H1 (cell line): Measurements from ENCODE around the gene GMFB. TPM values are rescaled to one million over a fixed set of nuclear protein-coding genes. Genes with fewer than 3 reads are reported as not detected.
"Not testable (repeated sequence)": the region's sequence is repeated elsewhere in the genome, so short reads cannot be mapped to it uniquely, and the experiment has no call there.

ENCODE experiments used
- CTCF ChIA-PET: fragments of 300-600 bp; sonication (Branson Sonifier 250); formaldehyde crosslinking; loops from one replicate; lab custom pipeline; 2021; ENCODE audit not compliant: partially characterized antibody; lab: Charles Lee
- POLR2A ChIA-PET: fragments of 300-600 bp; sonication (Branson Sonifier 250); formaldehyde crosslinking; loops from one replicate; lab custom pipeline; 2021; ENCODE audit warnings: inconsistent platforms; ENCODE audit not compliant: partially characterized antibody; lab: Charles Lee
- DNase-seq, 2 experiments: peaks; one replicate each; pipeline versions ENCODE4 v3.0.0 to v3.0.0-alpha.2; 2010 to 2022; ENCODE audit warnings: low spot score in 2 of 2, low read depth in 1 of 2, mixed read lengths in 1 of 2
- FAIRE-seq: peaks from 2 replicates; lab custom pipeline; 2011; peaks lifted over from hg19 to GRCh38; lab: Jason Lieb, UNC
- H2AFZ ChIP-seq: 2 replicates; pipeline ENCODE4 v1.8.1; 2012; ENCODE audit warnings: low read length, inconsistent platforms
- H2AK5ac ChIP-seq: 2 replicates; pipeline ENCODE4 v1.6.1; 2013; ENCODE audit warnings: low read depth, low read length
- H2BK120ac ChIP-seq: replicated peaks from 2 replicates; pipeline ENCODE3; 2013; ENCODE audit warnings: low read depth, low read length, inconsistent platforms
- H2BK12ac ChIP-seq: 2 replicates; pipeline ENCODE4 v1.6.1; 2013; ENCODE audit warnings: low read depth, low read length
- H2BK15ac ChIP-seq: 2 replicates; pipeline ENCODE4 v1.6.1; 2013; ENCODE audit warnings: low read length
- H2BK20ac ChIP-seq: 2 replicates; pipeline ENCODE4 v1.6.1; 2013; ENCODE audit warnings: low read length
- H2BK5ac ChIP-seq: 2 replicates; pipeline ENCODE4 v1.6.1; 2013; ENCODE audit warnings: low read depth, low read length
- H3K14ac ChIP-seq: 2 replicates; pipeline ENCODE4 v1.6.1; 2013; ENCODE audit warnings: inconsistent platforms; ENCODE audit not compliant: insufficient read length
- H3K18ac ChIP-seq: 2 replicates; pipeline ENCODE4 v1.6.1; 2013; ENCODE audit warnings: low read length; ENCODE audit errors: extremely low read depth
- H3K23ac ChIP-seq: 2 replicates; pipeline ENCODE4 v1.6.1; 2013; ENCODE audit warnings: inconsistent platforms; ENCODE audit not compliant: insufficient read length
- H3K23me2 ChIP-seq: 2 replicates; pipeline ENCODE4 v1.6.1; 2013; ENCODE audit warnings: low read depth, low read length
- H3K27ac ChIP-seq: 2 replicates; pipeline ENCODE4 v1.6.1; 2011; ENCODE audit warnings: low read depth, low read length, inconsistent platforms
- H3K27me3 ChIP-seq, 4 experiments: replicated peaks in 1 of 4; 1 replicate in 1 of 4; 2 replicates in 3 of 4; pipeline versions ENCODE4 v1.6.1 to v1.8.1; 2011 to 2013; ENCODE audit warnings: low read length in 3 of 4, mild to moderate bottlenecking in 3 of 4, inconsistent platforms in 2 of 4, mixed read lengths in 2 of 4, moderate library complexity in 1 of 4; ENCODE audit not compliant: control insufficient read depth in 3 of 4, insufficient read depth in 3 of 4; ENCODE audit errors: extremely low read depth in 1 of 4
- H3K36me3 ChIP-seq, 4 experiments: 2 replicates each; pipeline versions ENCODE4 v1.6.1 to v1.8.1; 2011 to 2013; ENCODE audit warnings: mild to moderate bottlenecking in 4 of 4, low read length in 3 of 4, moderate library complexity in 2 of 4, control low read depth in 1 of 4, inconsistent platforms in 1 of 4; ENCODE audit not compliant: insufficient read depth in 4 of 4, control insufficient read depth in 2 of 4
- H3K4ac ChIP-seq: replicated peaks from 2 replicates; pipeline ENCODE3; 2013; ENCODE audit warnings: low read length, low read depth, mixed read lengths, inconsistent platforms; ENCODE audit not compliant: insufficient read length
- H3K4me1 ChIP-seq, 4 experiments: replicated peaks in 1 of 4; 1 replicate in 1 of 4; 2 replicates in 3 of 4; pipeline versions ENCODE4 v1.6.1 to v1.8.1; 2011 to 2013; ENCODE audit warnings: low read length in 3 of 4, inconsistent platforms in 2 of 4, mixed read lengths in 1 of 4; ENCODE audit not compliant: insufficient read depth in 4 of 4, control insufficient read depth in 3 of 4
- H3K4me2 ChIP-seq, 2 experiments: 2 replicates each; pipeline versions ENCODE4 v1.6.1 to v1.8.1; 2011 to 2013; ENCODE audit warnings: low read depth in 2 of 2, low read length in 2 of 2, control low read depth in 1 of 2, inconsistent platforms in 1 of 2, mild to moderate bottlenecking in 1 of 2; ENCODE audit not compliant: insufficient read depth in 1 of 2
- H3K4me3 ChIP-seq, 4 experiments: fragments of 200-600, 300-600 bp in 1 of 4; sonication (generic), shearing (Covaris generic), sonication (Bioruptor Twin) in 1 of 4; 2 replicates each; pipeline versions ENCODE4 v1.5.1 to v1.8.1; 2011 to 2016; ENCODE audit warnings: low read length in 4 of 4, low read depth in 3 of 4, control low read depth in 2 of 4, inconsistent platforms in 2 of 4, mild to moderate bottlenecking in 2 of 4, mixed read lengths in 1 of 4, moderate library complexity in 1 of 4; ENCODE audit not compliant: insufficient read depth in 2 of 4; ENCODE audit errors: extremely low read depth in 1 of 4
- H3K56ac ChIP-seq: replicated peaks from 2 replicates; pipeline ENCODE3; 2013; ENCODE audit warnings: low read depth, mild to moderate bottlenecking, mixed read lengths, low read length, inconsistent platforms; ENCODE audit not compliant: insufficient read length
- H3K79me1 ChIP-seq: 2 replicates; pipeline ENCODE4 v1.6.1; 2013; ENCODE audit warnings: low read depth, low read length, control low read depth
- H3K79me2 ChIP-seq, 2 experiments: 2 replicates each; pipeline versions ENCODE4 v1.6.1 to v1.8.1; 2012 to 2013; ENCODE audit warnings: low read length in 2 of 2, mild to moderate bottlenecking in 2 of 2, inconsistent platforms in 1 of 2; ENCODE audit not compliant: insufficient read depth in 2 of 2, control insufficient read depth in 1 of 2
- H3K9ac ChIP-seq, 4 experiments: replicated peaks in 1 of 4; 1 replicate in 1 of 4; 2 replicates in 3 of 4; pipeline versions ENCODE4 v1.6.1 to v1.8.1; 2011 to 2013; ENCODE audit warnings: low read depth in 3 of 4, low read length in 3 of 4, control low read depth in 2 of 4, mild to moderate bottlenecking in 2 of 4, moderate library complexity in 2 of 4, inconsistent platforms in 1 of 4; ENCODE audit errors: extremely low read depth in 1 of 4
- H3K9me3 ChIP-seq, 2 experiments: 2 replicates each; pipeline versions ENCODE4 v1.6.1 to v1.8.1; 2012 to 2013; ENCODE audit warnings: mild to moderate bottlenecking in 2 of 2, moderate library complexity in 2 of 2, control low read depth in 1 of 2, inconsistent platforms in 1 of 2, low read depth in 1 of 2, low read length in 1 of 2, mixed read lengths in 1 of 2; ENCODE audit not compliant: insufficient read depth in 2 of 2
- H4K20me1 ChIP-seq, 2 experiments: replicated peaks in 1 of 2; 2 replicates each; pipeline versions ENCODE3 to v1.8.1; 2011 to 2013; ENCODE audit warnings: inconsistent platforms in 2 of 2, low read length in 2 of 2, mild to moderate bottlenecking in 1 of 2; ENCODE audit not compliant: insufficient read depth in 2 of 2, control insufficient read depth in 1 of 2
- H4K5ac ChIP-seq: 2 replicates; pipeline ENCODE4 v1.6.1; 2013; ENCODE audit warnings: low read length, low read depth, mixed read lengths, inconsistent platforms; ENCODE audit not compliant: insufficient read length
- H4K8ac ChIP-seq: 2 replicates; pipeline ENCODE4 v1.8.0; 2013; ENCODE audit warnings: mild to moderate bottlenecking, moderate library complexity, low read length, inconsistent platforms; ENCODE audit not compliant: insufficient read depth; ENCODE audit errors: extremely low read depth
- H4K91ac ChIP-seq: replicated peaks from 2 replicates; pipeline ENCODE3; 2013; ENCODE audit warnings: low read length, mixed read lengths, inconsistent platforms; ENCODE audit not compliant: insufficient read length
- FOSL1 ChIP-seq: IDR thresholded peaks from 2 replicates; pipeline ENCODE4 v1.6.1; 2011; ENCODE audit warnings: mild to moderate bottlenecking, low read depth, low read length, moderate library complexity; ENCODE audit not compliant: insufficient read depth
- JUN ChIP-seq: IDR thresholded peaks from 2 replicates; pipeline ENCODE4 v1.6.1; 2011; ENCODE audit warnings: low read depth, mild to moderate bottlenecking, improper control_type of control experiment, low read length
- POLR2AphosphoS5 ChIP-seq: IDR thresholded peaks from 2 replicates; pipeline ENCODE4 v1.6.1; 2011; ENCODE audit warnings: low read depth, low read length
- WGBS, 2 experiments: shearing (Covaris generic) in 1 of 2; methylation state at CpG; one replicate each; pipeline versions ENCODE4 v1.1.6 to v1.1.7; 2013 to 2015; ENCODE audit warnings: low lambda C conversion rate in 2 of 2, mixed read lengths in 2 of 2, inconsistent platforms in 1 of 2, low coverage in 1 of 2, missing lambda C conversion rate in 1 of 2; ENCODE audit not compliant: insufficient replicate concordance in 2 of 2, insufficient coverage in 1 of 2, insufficient read length in 1 of 2; ENCODE audit errors: extremely low coverage in 1 of 2, missing lambda C conversion rate in 1 of 2; 5-methylcytosine and 5-hydroxymethylcytosine counted together
- polyA plus RNA-seq, 7 experiments: library from polyadenylated mRNA; depleted of rRNA in 3 of 7; stranded (reverse) in 5 of 7; unstranded in 2 of 7; fragments of >200 nt in 5 of 7; fragments of 200-250 nt in 2 of 7; gene quantifications; 1 replicate in 5 of 7; 2 replicates in 1 of 7; 4 replicates in 1 of 7; pipeline versions ENCODE4 v1.2.1 to v1.2.3, GENCODE V29; 2011 to 2013; ENCODE audit warnings: missing spikeins in 2 of 7, mixed read lengths in 2 of 7
- total RNA-seq: library from RNA; stranded (reverse); fragmentation: NEBNext Ultra II Directional; extraction: Animal tissue kit (Norgen Biotek cat#: 25700); gene quantifications from 2 replicates; pipeline ENCODE4 v1.2.1, GENCODE V29; 2021

Gene GMFB
- total and polyA plus RNA-seq, 2 of the 8 experiments (the other 6 are each of a cell fraction or from before 2014, with no cell fraction given): 17.9 to 77.3 TPM

DNA sequence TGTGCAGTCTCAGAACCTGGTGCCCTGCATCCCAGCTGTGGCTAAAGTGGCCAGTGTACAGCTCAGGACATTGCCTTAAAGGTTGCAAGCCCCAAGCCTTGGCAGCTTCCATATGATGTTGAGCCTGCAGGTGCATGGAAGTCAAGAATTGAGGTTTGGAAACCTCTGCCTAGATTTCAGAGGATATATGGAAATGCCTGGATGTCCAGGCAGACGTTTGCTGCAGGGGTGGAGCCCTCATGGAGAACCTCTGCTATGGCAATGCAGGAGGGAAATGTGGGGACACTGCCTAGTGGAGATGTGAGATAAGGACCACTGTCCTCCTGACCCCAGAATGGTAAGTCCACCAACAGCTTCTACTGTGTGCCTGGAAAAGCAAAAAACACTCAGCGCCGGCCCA is 29.7 kb downstream of the GMFB start:
- H2BK15ac ChIP-seq: no peak overlapping the region
- no peak overlapping the region for H2BK5ac ChIP-seq
- no peaks in the 10 kb centered on the region for H3K79me1 ChIP-seq
- no peaks in the 10 kb centered on the region for H3K36me3 ChIP-seq
- H3K27me3 ChIP-seq: no peaks in the 10 kb centered on the region
- H4K5ac ChIP-seq: no peak overlapping the region
- H3K18ac ChIP-seq: no peak overlapping the region
- no peak overlapping the region for H2BK20ac ChIP-seq
- H3K4me3 ChIP-seq: no peak overlapping the region
- no peaks in the 10 kb centered on the region for H3K4me1 ChIP-seq
- no peak overlapping the region for H3K56ac ChIP-seq
- no peak overlapping the region for H4K8ac ChIP-seq
- H3K23me2 ChIP-seq: no peaks in the 10 kb centered on the region
- H3K23ac ChIP-seq: no peak overlapping the region
- no peak for DNase-seq
- H2AK5ac ChIP-seq: no peak overlapping the region
- H3K4ac ChIP-seq: no peak overlapping the region
- no peak overlapping the region for H3K14ac ChIP-seq
- WGBS, 2 experiments: 90% methylated on average over 3 of the region's 3 CpGs; no CpG with 5 or more reads in 1 of the 2 experiments
- CTCF ChIA-PET: interaction anchor here (0.6 to 1.2 kb wide), 2 partner anchors 17 to 105 kb away, joined by 3 to 4 read pairs; no protein-coding TSS in a partner anchor
- no peak overlapping the region for H4K91ac ChIP-seq
- no peak overlapping the region for H3K9ac ChIP-seq
- H3K9me3 ChIP-seq: peaks cover 6 to 13% of the 10 kb centered on the region in 2 experiments
- no peak overlapping the region for H3K4me2 ChIP-seq
- no peak overlapping the region for H3K27ac ChIP-seq
- H3K79me2 ChIP-seq: no peaks in the 10 kb centered on the region
- H2BK120ac ChIP-seq: no peak overlapping the region
- no peak overlapping the region for H2AFZ ChIP-seq
- H4K20me1 ChIP-seq: no peaks in the 10 kb centered on the region
- no peak overlapping the region for H2BK12ac ChIP-seq
- POLR2A ChIA-PET: no interaction called here
- TF ChIP-seq JUN (no peak), FOSL1 (no peak), POLR2AphosphoS5 (no peak)
- FAIRE-seq: no peak

DNA sequence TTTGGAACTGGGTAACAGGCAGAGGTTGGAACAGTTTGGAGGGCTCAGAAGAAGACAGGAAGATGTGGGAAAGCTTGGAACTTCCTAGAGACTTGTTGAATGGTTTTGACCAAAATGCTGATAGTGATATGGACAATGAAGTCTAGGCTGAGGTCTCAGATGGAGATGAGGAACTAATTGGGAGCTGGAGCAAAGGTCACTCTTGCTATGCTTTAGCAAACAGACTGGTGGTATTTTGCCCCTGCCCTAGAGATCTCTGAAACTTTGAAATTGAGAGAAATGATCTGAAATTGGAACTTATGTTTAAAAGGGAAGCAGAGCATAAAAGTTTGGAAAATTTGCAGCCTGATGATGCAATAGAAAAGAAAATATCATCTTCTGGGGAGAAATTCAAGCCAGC is 30.2 kb downstream of the GMFB start:
- H3K27me3 ChIP-seq, H4K20me1 ChIP-seq, H2AK5ac ChIP-seq, H3K4me2 ChIP-seq, H3K56ac ChIP-seq, H2BK20ac ChIP-seq, H3K14ac ChIP-seq, FAIRE-seq, DNase-seq, H4K8ac ChIP-seq, H3K4me1 ChIP-seq, H2BK5ac ChIP-seq, H2BK15ac ChIP-seq, H3K36me3 ChIP-seq, H3K27ac ChIP-seq, H3K18ac ChIP-seq, H3K4me3 ChIP-seq, H2BK120ac ChIP-seq, H2AFZ ChIP-seq, POLR2A ChIA-PET, H2BK12ac ChIP-seq, H4K91ac ChIP-seq, H3K79me1 ChIP-seq, H3K23ac ChIP-seq, H3K79me2 ChIP-seq, H3K4ac ChIP-seq, H3K23me2 ChIP-seq, H4K5ac ChIP-seq, H3K9ac ChIP-seq: not testable (repeated sequence)
- H3K9me3 ChIP-seq: peaks cover 6 to 13% of the 10 kb centered on the region in 2 experiments
- CTCF ChIA-PET: interaction anchor here (0.6 to 1.2 kb wide), 2 partner anchors 17 to 298 kb away, joined by 3 read pairs; no protein-coding TSS in a partner anchor
